Activated naive CD8-positive, alpha-beta T cell (primary cell): ENCODE data around the gene ZFYVE9.
"Not testable (repeated sequence)": the region's sequence is repeated elsewhere in the genome, so short reads cannot be mapped to it uniquely, and the experiment has no call there.

Source experiments
- H3K27ac Mint-ChIP-seq: one replicate; pipeline ENCODE4 v1.8.0; 2021; ENCODE audit warnings: mixed read lengths
- H3K27me3 Mint-ChIP-seq: one replicate; pipeline ENCODE4 v1.8.0; 2021; ENCODE audit warnings: mixed read lengths
- H3K36me3 Mint-ChIP-seq: one replicate; pipeline ENCODE4 v1.8.0; 2021; ENCODE audit warnings: mixed read lengths
- H3K4me1 Mint-ChIP-seq: one replicate; pipeline ENCODE4 v1.8.0; 2021; ENCODE audit warnings: low read depth, mixed read lengths
- H3K4me3 Mint-ChIP-seq: one replicate; pipeline ENCODE4 v1.8.0; 2021; ENCODE audit warnings: mild to moderate bottlenecking, mixed read lengths
- H3K9me3 Mint-ChIP-seq: one replicate; pipeline ENCODE4 v1.8.0; 2021; ENCODE audit warnings: low read depth, mixed read lengths

ZFYVE9 gene

GRCh38 chr1:52164604-52165003 is 22.7 kb downstream of the ZFYVE9 start:
- Mint-ChIP-seq H3K4me3 (no peak overlapping the region), H3K27me3 (no peaks in the 10 kb centered on the region), H3K9me3 (no peaks in the 10 kb centered on the region), H3K36me3 (peaks cover 13% of the 10 kb centered on the region), H3K27ac (no peak overlapping the region), H3K4me1 (no peaks in the 10 kb centered on the region)

GRCh38 chr1:52166996-52167753 is 25.3 kb downstream of the ZFYVE9 start:
- no peaks in the 10 kb centered on the region for H3K9me3 Mint-ChIP-seq
- no peak overlapping the region for H3K4me3 Mint-ChIP-seq
- H3K27ac Mint-ChIP-seq = no peak overlapping the region
- H3K36me3 Mint-ChIP-seq = peaks cover 19% of the 10 kb centered on the region
- H3K4me1 Mint-ChIP-seq = no peaks in the 10 kb centered on the region
- no peaks in the 10 kb centered on the region for H3K27me3 Mint-ChIP-seq

- no peaks in the 10 kb centered on the region for H3K4me1 Mint-ChIP-seq
- no peak overlapping the region for H3K27ac Mint-ChIP-seq
- no peak overlapping the region for H3K4me3 Mint-ChIP-seq
- H3K36me3 Mint-ChIP-seq = peaks cover 13% of the 10 kb centered on the region
- no peaks in the 10 kb centered on the region for H3K27me3 Mint-ChIP-seq
- no peaks in the 10 kb centered on the region for H3K9me3 Mint-ChIP-seq
These were observed 26.6 kb downstream of the ZFYVE9 start for GRCh38 chr1:52168373-52169080.

- H3K9me3 Mint-ChIP-seq, H3K27me3 Mint-ChIP-seq, H3K4me1 Mint-ChIP-seq, H3K27ac Mint-ChIP-seq, H3K4me3 Mint-ChIP-seq: not testable (repeated sequence)
- peaks cover 10% of the 10 kb centered on the region for H3K36me3 Mint-ChIP-seq
These were observed 29.3 kb downstream of the ZFYVE9 start for GRCh38 chr1:52171149-52171548.

- Mint-ChIP-seq H3K27ac (no peak overlapping the region), H3K27me3 (no peaks in the 10 kb centered on the region), H3K9me3 (no peaks in the 10 kb centered on the region), H3K4me3 (no peak overlapping the region), H3K4me1 (no peaks in the 10 kb centered on the region), H3K36me3 (peaks cover 15% of the 10 kb centered on the region)
These were observed 37.2 kb downstream of the ZFYVE9 start for GRCh38 chr1:52179073-52179472.

GRCh38 chr1:52180176-52180575 is 38.3 kb downstream of the ZFYVE9 start:
- H3K4me1 Mint-ChIP-seq = no peaks in the 10 kb centered on the region
- H3K4me3 Mint-ChIP-seq = no peak overlapping the region
- peaks cover 15% of the 10 kb centered on the region for H3K36me3 Mint-ChIP-seq
- H3K9me3 Mint-ChIP-seq = no peaks in the 10 kb centered on the region
- no peaks in the 10 kb centered on the region for H3K27me3 Mint-ChIP-seq
- H3K27ac Mint-ChIP-seq = no peak overlapping the region

- H3K9me3 Mint-ChIP-seq, H3K4me1 Mint-ChIP-seq, H3K4me3 Mint-ChIP-seq, H3K27ac Mint-ChIP-seq, H3K27me3 Mint-ChIP-seq: not testable (repeated sequence)
- H3K36me3 Mint-ChIP-seq = peaks cover 15% of the 10 kb centered on the region
These were observed 39.9 kb downstream of the ZFYVE9 start for GRCh38 chr1:52181759-52182158.

- not testable (repeated sequence) for H3K27me3 Mint-ChIP-seq, H3K4me3 Mint-ChIP-seq, H3K4me1 Mint-ChIP-seq, H3K9me3 Mint-ChIP-seq, H3K27ac Mint-ChIP-seq
- H3K36me3 Mint-ChIP-seq = peaks cover 15% of the 10 kb centered on the region
These were observed 40.4 kb downstream of the ZFYVE9 start for GRCh38 chr1:52182328-52182727.

GRCh38 chr1:52182874-52183400 is 41.0 kb downstream of the ZFYVE9 start:
- peaks cover 12% of the 10 kb centered on the region for H3K36me3 Mint-ChIP-seq
- no peaks in the 10 kb centered on the region for H3K9me3 Mint-ChIP-seq
- H3K4me1 Mint-ChIP-seq = peaks cover 2% of the 10 kb centered on the region
- no peaks in the 10 kb centered on the region for H3K27me3 Mint-ChIP-seq
- no peak overlapping the region for H3K4me3 Mint-ChIP-seq
- H3K27ac Mint-ChIP-seq = no peak overlapping the region

- H3K27ac Mint-ChIP-seq = no peak overlapping the region
- H3K4me3 Mint-ChIP-seq = no peak overlapping the region
- H3K9me3 Mint-ChIP-seq = no peaks in the 10 kb centered on the region
- H3K4me1 Mint-ChIP-seq = peaks cover 2% of the 10 kb centered on the region
- H3K36me3 Mint-ChIP-seq = peaks cover 10% of the 10 kb centered on the region
- H3K27me3 Mint-ChIP-seq = no peaks in the 10 kb centered on the region
These were observed 44.6 kb downstream of the ZFYVE9 start for GRCh38 chr1:52186449-52186848.

GRCh38 chr1:52189898-52190480 is 48.1 kb downstream of the ZFYVE9 start:
- Mint-ChIP-seq H3K27me3 (no peaks in the 10 kb centered on the region), H3K36me3 (peaks cover 8% of the 10 kb centered on the region), H3K4me1 (peaks cover 2% of the 10 kb centered on the region), H3K27ac (no peak overlapping the region), H3K4me3 (no peak overlapping the region), H3K9me3 (no peaks in the 10 kb centered on the region)

- H3K4me3 Mint-ChIP-seq = no peak overlapping the region
- H3K9me3 Mint-ChIP-seq = no peaks in the 10 kb centered on the region
- H3K36me3 Mint-ChIP-seq = peaks cover 10% of the 10 kb centered on the region
- peaks cover 2% of the 10 kb centered on the region for H3K4me1 Mint-ChIP-seq
- H3K27ac Mint-ChIP-seq = no peak overlapping the region
- no peaks in the 10 kb centered on the region for H3K27me3 Mint-ChIP-seq
These were observed 48.8 kb downstream of the ZFYVE9 start for GRCh38 chr1:52190500-52191252.

- H3K36me3 Mint-ChIP-seq = peaks cover 12% of the 10 kb centered on the region
- no peak overlapping the region for H3K27ac Mint-ChIP-seq
- no peaks in the 10 kb centered on the region for H3K9me3 Mint-ChIP-seq
- H3K4me3 Mint-ChIP-seq = no peak overlapping the region
- H3K27me3 Mint-ChIP-seq = no peaks in the 10 kb centered on the region
- peaks cover 2% of the 10 kb centered on the region for H3K4me1 Mint-ChIP-seq
These were observed 49.6 kb downstream of the ZFYVE9 start for GRCh38 chr1:52191395-52191965.

GRCh38 chr1:52192024-52192423 is 50.1 kb downstream of the ZFYVE9 start:
- H3K36me3 Mint-ChIP-seq = peaks cover 12% of the 10 kb centered on the region
- peaks cover 2% of the 10 kb centered on the region for H3K4me1 Mint-ChIP-seq

More at GRCh38 chr1:52192024-52192423, 50.1 kb downstream of the ZFYVE9 start:
- Mint-ChIP-seq H3K27ac (no peak overlapping the region), H3K27me3 (no peaks in the 10 kb centered on the region), H3K9me3 (no peaks in the 10 kb centered on the region), H3K4me3 (no peak overlapping the region)
